K562 (cell line): ENCODE data around the gene SLC19A1. TPM values are rescaled to one million over a fixed set of nuclear protein-coding genes. Genes with fewer than 3 reads are reported as not detected.

ENCODE experiments used
- ATAC-seq: fragments of 200-7000 bp; cut with Tn5 transposase; 3 replicates; pipeline ENCODE4 v1.9.1; 2020; ENCODE audit warnings: moderate library complexity
- BruUV-seq: library from RNA; stranded (reverse); fragments of 400-500 nt; replicated peaks from 2 replicates; lab custom pipeline; 2021; lab: Mats Ljungman, UMichigan
- CTCF ChIA-PET: fragments of 300-600 bp; formaldehyde crosslinking; extraction: SDS; loops from one replicate; lab custom pipeline; 2021; ENCODE audit warnings: low intra/inter-chr PET ratio; lab: Yijun Ruan, JAX
- POLR2A ChIA-PET: fragments of 300-600, 350-650 bp; sonication (Branson Sonifier 250); formaldehyde crosslinking; extraction: SDS; loops from one replicate; lab custom pipeline; 2021; ENCODE audit warnings: antibody characterized with exemption, inconsistent platforms; lab: Yijun Ruan, JAX
- DNase-seq, 4 experiments: peaks; one replicate each; pipeline versions ENCODE4 v3.0.0 to v3.0.0-alpha.2; 2011 to 2018; ENCODE audit warnings: low spot score in 3 of 4, mixed read lengths in 3 of 4; ENCODE audit errors: extremely low read depth in 1 of 4
- FAIRE-seq: peaks from 2 replicates; lab custom pipeline; 2011; peaks lifted over from hg19 to GRCh38; lab: Jason Lieb, UNC
- H2AFZ ChIP-seq: 2 replicates; pipeline ENCODE4 v1.6.0; 2011; ENCODE audit warnings: low read depth, low read length, control low read depth, inconsistent platforms
- H3K27ac ChIP-seq: fragments of 200-600 bp; 3 replicates; pipeline ENCODE4 v1.8.0; 2011; ENCODE audit warnings: low read depth, mild to moderate bottlenecking, control low read depth, inconsistent platforms, low read length, moderate library complexity, mixed read lengths; ENCODE audit errors: extremely low read depth
- H3K27me3 ChIP-seq, 2 experiments: fragments of 300-600 bp in 1 of 2; 2 replicates in 1 of 2; 3 replicates in 1 of 2; pipeline versions ENCODE4 v1.6.0 to v1.8.0; 2011; ENCODE audit warnings: inconsistent platforms in 2 of 2, low read length in 2 of 2, mild to moderate bottlenecking in 1 of 2, mixed read lengths in 1 of 2, moderate library complexity in 1 of 2; ENCODE audit not compliant: control insufficient read depth in 2 of 2, insufficient read depth in 2 of 2
- H3K36me3 ChIP-seq: fragments of 300-600 bp; 3 replicates; pipeline ENCODE4 v1.8.0; 2011; ENCODE audit warnings: mild to moderate bottlenecking, low read length, inconsistent platforms; ENCODE audit not compliant: control insufficient read depth, insufficient read depth
- H3K4me1 ChIP-seq, 2 experiments: fragments of 200-600 bp in 1 of 2; replicated peaks in 1 of 2; 2 replicates in 1 of 2; 3 replicates in 1 of 2; pipeline versions ENCODE4 v1.5.1 to v1.8.0; 2011; ENCODE audit warnings: inconsistent platforms in 2 of 2, low read length in 2 of 2, mild to moderate bottlenecking in 1 of 2, mixed read lengths in 1 of 2, moderate library complexity in 1 of 2; ENCODE audit not compliant: control insufficient read depth in 2 of 2, insufficient read depth in 2 of 2
- H3K4me2 ChIP-seq: 2 replicates; pipeline ENCODE4 v1.6.1; 2011; ENCODE audit warnings: low read length, control low read depth, inconsistent platforms, mixed read lengths; ENCODE audit not compliant: insufficient read depth
- H3K4me3 ChIP-seq: fragments of 200-600 bp; sonication (generic), shearing (Covaris generic); 2 replicates; pipeline ENCODE4 v1.5.1; 2016; ENCODE audit warnings: control low read depth, inconsistent platforms
- H3K79me2 ChIP-seq: fragments of 200-600 bp; 3 replicates; pipeline ENCODE4 v1.8.0; 2011; ENCODE audit warnings: low read length, inconsistent platforms; ENCODE audit not compliant: control insufficient read depth, insufficient read depth
- H3K9ac ChIP-seq, 2 experiments: 2 replicates each; pipeline versions ENCODE4 v1.6.0 to v1.6.1; 2011; ENCODE audit warnings: low read depth in 2 of 2, low read length in 2 of 2, control low read depth in 1 of 2, inconsistent platforms in 1 of 2, mild to moderate bottlenecking in 1 of 2, mixed read lengths in 1 of 2; ENCODE audit not compliant: insufficient read depth in 1 of 2
- H3K9me1 ChIP-seq: one replicate; pipeline ENCODE4 v1.6.0; 2011; ENCODE audit warnings: inconsistent platforms, mild to moderate bottlenecking, low read length, moderate library complexity; ENCODE audit not compliant: control insufficient read depth, insufficient read depth
- H3K9me3 ChIP-seq: replicated peaks from 2 replicates; pipeline ENCODE4 v1.5.1; 2011; ENCODE audit warnings: low read depth, low read length, inconsistent platforms; ENCODE audit not compliant: control insufficient read depth, insufficient read depth
- H4K20me1 ChIP-seq: replicated peaks from 2 replicates; pipeline ENCODE4 v1.6.1; 2011; ENCODE audit warnings: low read length, inconsistent platforms, mixed read lengths; ENCODE audit not compliant: control insufficient read depth, insufficient read depth
- PHF20 ChIP-seq: fragments of 450-650 bp; IDR thresholded peaks from 2 replicates; pipeline ENCODE4 v1.6.1; 2018; ENCODE audit not compliant: partially characterized antibody
- SRSF1 ChIP-seq: fragments of 200-400 bp; formaldehyde crosslinking; IDR thresholded peaks from 2 replicates; pipeline ENCODE4 v1.6.1; 2017; ENCODE audit warnings: mild to moderate bottlenecking, low read depth, low read length, moderate library complexity
- WGBS: fragments of 100-300 bp; shearing (Covaris generic); methylation state at CpG from one replicate; pipeline ENCODE4 v1.1.6; 2016; ENCODE audit warnings: low coverage, mixed read lengths; ENCODE audit not compliant: insufficient coverage; ENCODE audit errors: missing lambda C conversion rate; 5-methylcytosine and 5-hydroxymethylcytosine counted together
- in situ Hi-C: fragments of 300-500 bp; cut with MboI; formaldehyde crosslinking; loops from 4 replicates; pipeline ENCODE4 v1.15.0; 2018; ENCODE audit warnings: inconsistent platforms, mixed read lengths
- intact Hi-C: fragments of 100-400 bp; cut with micrococcal nuclease; formaldehyde crosslinking; loops from 2 replicates; pipeline ENCODE4 v1.14.2; 2022
- polyA plus RNA-seq, 8 experiments: library from polyadenylated mRNA; depleted of rRNA in 4 of 8; stranded (reverse) in 5 of 8; unstranded in 3 of 8; fragments of >200 nt; fragmentation: Nextera tagmentation in 2 of 8; fragmentation: Illumina TruSeq in 1 of 8; extraction: Ambion mirVana in 2 of 8; extraction: Trizol in 1 of 8; gene quantifications; 2 replicates each; pipeline versions ENCODE4 v1.2.1 to v1.2.3, GENCODE V29; 2011 to 2014; ENCODE audit warnings: inconsistent platforms in 1 of 8, missing spikeins in 1 of 8
- total RNA-seq, 7 experiments: library from RNA; depleted of rRNA in 6 of 7; stranded (reverse); fragments of >200 nt in 6 of 7; fragmentation: Illumina TruSeq in 2 of 7; extraction: Trizol in 2 of 7; gene quantifications; 2 replicates each; pipeline versions ENCODE4 v1.2.1 to v1.2.3, GENCODE V29; 2011 to 2021; ENCODE audit warnings: low replicate concordance in 1 of 7
- TF ChIP-seq, protein P1 (sequence below): sonication (generic); formaldehyde crosslinking; IDR thresholded peaks from 2 replicates; pipeline ENCODE4 v1.8.0; 2023; ENCODE audit warnings: missing genetic modification reagents, mild to moderate bottlenecking, borderline replicate concordance

Gene SLC19A1
- total and polyA plus RNA-seq, 9 of the 15 experiments (the other 6 are each of a cell fraction or from before 2014, with no cell fraction given) = 0.65 to 88.7 (median 12.0) TPM

DNA sequence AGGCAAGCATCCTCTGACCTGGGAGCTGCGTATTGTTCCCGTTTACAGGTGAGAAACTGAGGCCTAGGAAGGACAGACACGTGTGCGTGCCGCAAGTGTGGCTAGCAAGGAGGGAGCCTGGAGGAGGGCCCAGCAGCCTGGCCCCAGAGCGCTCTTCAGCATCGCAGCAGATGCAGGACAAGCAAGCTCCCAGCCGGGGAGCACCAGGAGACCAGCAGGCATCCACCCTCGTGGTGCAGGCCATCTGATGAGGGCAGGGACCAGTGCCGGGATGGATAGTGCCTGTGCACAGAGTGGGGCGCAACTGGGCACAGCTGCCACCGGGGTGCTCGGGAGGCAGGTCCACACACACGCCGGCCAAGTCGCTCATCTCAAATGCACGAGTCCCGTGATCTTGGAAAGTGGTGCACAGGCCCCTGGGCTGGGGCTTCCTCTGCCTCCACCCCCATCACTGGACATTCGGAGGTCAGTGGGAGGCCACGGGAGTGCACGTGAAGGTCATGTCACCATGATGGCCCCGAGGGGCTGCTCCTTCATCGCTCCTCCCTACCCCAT lies 82.2 kb downstream of the SLC19A1 start:
- 54% methylated on average over 23 of the region's 23 CpGs for WGBS
- no peak for FAIRE-seq
- in situ Hi-C loops = loop anchor here (5.0 kb wide), 1 partner anchor 352 kb away; no protein-coding TSS in a partner anchor

More for the DNA sequence above, 82.2 kb downstream of the SLC19A1 start:
- Histone ChIP-seq H4K20me1 (peaks cover 48% of the 10 kb centered on the region), H3K4me2 (no peak overlapping the region), H3K9ac (no peak overlapping the region; a peak in 1 of 4 replicates), H2AFZ (no peak overlapping the region), H3K9me3 (no peaks in the 10 kb centered on the region), H3K4me3 (no peak overlapping the region), H3K9me1 (peaks cover 3% of the 10 kb centered on the region), H3K27me3 (peaks cover 9 to 21% of the 10 kb centered on the region in 2 experiments; a peak in 4 of 5 replicates), H3K79me2 (no peaks in the 10 kb centered on the region), H3K4me1 (peaks cover 0 to 52% of the 10 kb centered on the region in 2 experiments; a peak in 3 of 5 replicates), H3K27ac (no peak overlapping the region), H3K36me3 (no peaks in the 10 kb centered on the region)
- no peak for ATAC-seq
- intact Hi-C loops = no loop called here
- CTCF ChIA-PET = no interaction called here
- POLR2A ChIA-PET = interaction anchor here (0.6 to 2.1 kb wide), 4 partner anchors 10 to 423 kb away, joined by 3 to 5 read pairs (median 4); no protein-coding TSS in a partner anchor
- BruUV-seq = no TSS peak
- no peak for DNase-seq
- TF ChIP-seq SRSF1 (no peak), PHF20 (no peak)
- TF ChIP-seq, protein P1, sequence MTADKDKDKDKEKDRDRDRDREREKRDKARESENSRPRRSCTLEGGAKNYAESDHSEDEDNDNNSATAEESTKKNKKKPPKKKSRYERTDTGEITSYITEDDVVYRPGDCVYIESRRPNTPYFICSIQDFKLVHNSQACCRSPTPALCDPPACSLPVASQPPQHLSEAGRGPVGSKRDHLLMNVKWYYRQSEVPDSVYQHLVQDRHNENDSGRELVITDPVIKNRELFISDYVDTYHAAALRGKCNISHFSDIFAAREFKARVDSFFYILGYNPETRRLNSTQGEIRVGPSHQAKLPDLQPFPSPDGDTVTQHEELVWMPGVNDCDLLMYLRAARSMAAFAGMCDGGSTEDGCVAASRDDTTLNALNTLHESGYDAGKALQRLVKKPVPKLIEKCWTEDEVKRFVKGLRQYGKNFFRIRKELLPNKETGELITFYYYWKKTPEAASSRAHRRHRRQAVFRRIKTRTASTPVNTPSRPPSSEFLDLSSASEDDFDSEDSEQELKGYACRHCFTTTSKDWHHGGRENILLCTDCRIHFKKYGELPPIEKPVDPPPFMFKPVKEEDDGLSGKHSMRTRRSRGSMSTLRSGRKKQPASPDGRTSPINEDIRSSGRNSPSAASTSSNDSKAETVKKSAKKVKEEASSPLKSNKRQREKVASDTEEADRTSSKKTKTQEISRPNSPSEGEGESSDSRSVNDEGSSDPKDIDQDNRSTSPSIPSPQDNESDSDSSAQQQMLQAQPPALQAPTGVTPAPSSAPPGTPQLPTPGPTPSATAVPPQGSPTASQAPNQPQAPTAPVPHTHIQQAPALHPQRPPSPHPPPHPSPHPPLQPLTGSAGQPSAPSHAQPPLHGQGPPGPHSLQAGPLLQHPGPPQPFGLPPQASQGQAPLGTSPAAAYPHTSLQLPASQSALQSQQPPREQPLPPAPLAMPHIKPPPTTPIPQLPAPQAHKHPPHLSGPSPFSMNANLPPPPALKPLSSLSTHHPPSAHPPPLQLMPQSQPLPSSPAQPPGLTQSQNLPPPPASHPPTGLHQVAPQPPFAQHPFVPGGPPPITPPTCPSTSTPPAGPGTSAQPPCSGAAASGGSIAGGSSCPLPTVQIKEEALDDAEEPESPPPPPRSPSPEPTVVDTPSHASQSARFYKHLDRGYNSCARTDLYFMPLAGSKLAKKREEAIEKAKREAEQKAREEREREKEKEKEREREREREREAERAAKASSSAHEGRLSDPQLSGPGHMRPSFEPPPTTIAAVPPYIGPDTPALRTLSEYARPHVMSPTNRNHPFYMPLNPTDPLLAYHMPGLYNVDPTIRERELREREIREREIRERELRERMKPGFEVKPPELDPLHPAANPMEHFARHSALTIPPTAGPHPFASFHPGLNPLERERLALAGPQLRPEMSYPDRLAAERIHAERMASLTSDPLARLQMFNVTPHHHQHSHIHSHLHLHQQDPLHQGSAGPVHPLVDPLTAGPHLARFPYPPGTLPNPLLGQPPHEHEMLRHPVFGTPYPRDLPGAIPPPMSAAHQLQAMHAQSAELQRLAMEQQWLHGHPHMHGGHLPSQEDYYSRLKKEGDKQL (CRISPR knock-in tag) = no peak
